RKO (cell line): ENCODE results near the gene CTXND1.

ENCODE experiments used
- DNase-seq: peaks from one replicate; pipeline ENCODE4 v3.0.0-alpha.2; 2016; ENCODE audit warnings: low spot score

Gene CTXND1

DNA sequence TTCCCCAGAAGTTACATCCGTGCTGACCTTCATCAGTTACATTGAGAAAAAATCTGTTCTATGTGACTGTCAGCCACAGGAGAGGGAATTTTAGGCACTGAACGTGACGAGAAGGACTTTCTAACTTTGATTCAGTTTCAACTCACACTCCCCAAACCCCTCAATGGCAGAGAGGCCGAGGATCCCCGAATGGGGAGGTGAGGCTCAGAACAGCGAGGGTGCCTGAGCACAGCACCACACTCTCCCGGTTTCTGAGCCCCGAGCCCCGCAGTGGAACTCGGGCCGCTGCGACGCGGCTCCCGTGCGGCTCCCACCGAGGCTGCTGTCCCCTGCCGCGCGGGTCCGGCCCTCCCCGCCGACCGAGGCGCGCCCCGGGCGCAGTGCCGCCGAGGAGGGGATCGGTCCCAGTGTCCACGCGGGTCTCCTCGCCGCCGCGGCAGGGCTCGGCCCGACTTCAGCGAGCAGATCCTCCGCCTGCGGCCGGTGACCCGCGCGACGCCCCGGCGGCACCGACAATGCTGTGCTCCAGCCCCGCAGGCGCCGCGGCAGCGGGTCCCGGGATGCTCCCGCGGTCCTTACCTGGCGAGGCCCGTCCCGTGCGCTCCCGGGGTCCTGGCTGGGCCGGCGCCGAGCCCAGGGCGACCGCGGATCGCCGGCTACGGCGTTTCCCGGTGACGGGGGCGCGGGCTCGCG lies 439 bp downstream of the CTXND1 start:
- no peak for DNase-seq

DNA sequence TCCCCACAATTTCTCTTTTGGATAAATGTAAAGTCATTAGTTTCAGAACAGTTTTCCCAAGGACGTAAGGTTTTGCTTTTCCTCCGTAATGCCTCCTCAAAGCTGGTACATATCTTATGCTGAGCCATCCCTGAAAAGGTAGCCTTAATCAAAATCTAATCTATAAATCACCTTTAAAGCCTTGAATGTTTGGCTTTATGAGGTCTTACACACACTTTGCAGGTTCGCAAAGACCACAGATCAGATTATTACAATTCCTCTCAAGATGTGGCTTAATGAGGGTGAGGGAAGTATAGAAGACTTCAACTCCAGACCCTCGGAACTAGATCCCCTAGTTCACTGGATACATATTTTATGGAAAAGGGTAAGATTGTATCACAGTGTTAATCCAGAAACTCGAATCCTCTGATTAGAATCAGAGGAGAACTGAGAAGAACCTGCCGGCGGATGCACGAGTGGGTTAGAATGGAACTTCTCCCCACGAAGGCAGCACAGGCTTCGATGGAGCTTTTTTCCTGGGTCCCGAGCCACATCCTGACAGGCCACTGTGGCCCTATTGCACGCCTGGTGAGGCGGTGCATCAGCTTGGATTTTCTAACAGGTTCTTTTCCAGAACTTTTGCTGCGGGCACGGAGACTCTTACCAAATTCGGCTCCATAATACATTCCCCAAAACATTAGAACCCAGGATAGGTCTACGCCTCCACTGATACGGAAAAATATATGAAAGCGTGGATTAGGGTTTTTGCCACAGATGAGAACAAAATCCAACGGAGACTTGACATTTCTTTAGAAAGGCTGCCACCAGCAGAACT lies 1.2 kb downstream of the CTXND1 start:
- no peak for DNase-seq

DNA sequence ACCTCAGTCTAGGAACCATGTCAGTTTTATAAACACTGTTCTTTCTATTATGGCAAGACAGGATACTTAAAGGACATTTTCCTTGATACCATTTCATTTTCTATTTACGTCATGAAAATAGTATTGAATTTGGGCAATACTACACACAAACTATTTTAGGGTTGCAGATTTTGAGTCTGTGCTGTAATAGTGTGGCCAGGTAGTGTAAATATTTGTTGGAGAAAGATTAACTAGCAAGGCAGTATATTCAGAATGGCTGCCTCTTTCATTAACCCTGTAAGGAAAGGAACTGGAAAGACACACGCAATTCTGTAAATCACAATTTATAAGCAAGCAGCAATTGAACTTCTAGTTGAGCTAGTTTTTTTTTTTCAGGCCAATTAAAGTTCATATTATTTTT lies 2.0 kb downstream of the CTXND1 start:
- no peak for DNase-seq

GRCh38 chr15:80247320-80247719 lies 4.7 kb downstream of the CTXND1 start:
- DNase-seq: no peak

DNA sequence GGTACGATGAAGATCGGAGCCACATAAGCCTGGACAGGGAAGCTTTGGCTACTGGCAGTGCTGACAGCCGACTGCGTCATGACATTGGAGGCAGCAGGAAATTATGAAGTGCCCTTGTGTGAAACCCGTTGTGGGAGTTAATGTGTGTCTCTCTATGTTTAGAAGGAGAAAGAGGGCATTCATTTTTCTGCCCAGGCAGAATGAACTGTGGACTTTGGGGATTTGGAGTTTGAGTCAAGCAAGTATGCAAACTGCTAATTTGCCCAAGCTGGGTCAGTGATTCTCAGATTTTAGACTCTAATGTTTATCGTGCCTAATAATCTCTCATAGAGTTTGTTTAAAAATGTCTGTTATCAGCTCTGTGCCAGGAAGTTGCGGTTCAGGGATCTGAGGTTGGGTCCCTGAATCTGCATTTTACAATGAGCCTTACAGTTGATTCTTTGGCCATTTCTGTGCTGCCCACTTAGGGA lies 5.6 kb downstream of the CTXND1 start:
- no peak for DNase-seq

DNA sequence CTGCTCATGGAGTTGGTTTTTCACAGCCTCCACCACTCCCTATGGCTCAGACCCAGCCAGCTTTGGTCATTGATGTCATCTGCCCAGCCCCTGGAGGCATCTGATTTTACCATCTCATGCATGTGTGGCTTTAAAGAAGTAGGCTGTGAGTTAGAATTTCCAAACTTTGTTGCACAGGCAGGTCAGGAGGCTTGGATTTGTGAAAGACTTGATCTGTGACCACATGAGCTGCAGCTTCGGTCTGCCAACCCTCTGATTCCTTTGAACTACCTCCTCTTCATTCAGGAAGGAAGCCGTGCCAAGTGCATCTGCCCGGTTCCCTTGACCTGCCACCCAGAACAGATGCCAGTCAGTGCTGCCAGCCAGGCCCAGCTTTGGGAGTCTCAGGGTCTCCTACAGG lies 9.2 kb downstream of the CTXND1 start:
- DNase-seq: no peak

GRCh38 chr15:80242132-80242769 lies 9.8 kb downstream of the CTXND1 start:
- DNase-seq: peak; percentile 45

GRCh38 chr15:80241508-80241907 lies 10.5 kb downstream of the CTXND1 start:
- DNase-seq: no peak

DNA sequence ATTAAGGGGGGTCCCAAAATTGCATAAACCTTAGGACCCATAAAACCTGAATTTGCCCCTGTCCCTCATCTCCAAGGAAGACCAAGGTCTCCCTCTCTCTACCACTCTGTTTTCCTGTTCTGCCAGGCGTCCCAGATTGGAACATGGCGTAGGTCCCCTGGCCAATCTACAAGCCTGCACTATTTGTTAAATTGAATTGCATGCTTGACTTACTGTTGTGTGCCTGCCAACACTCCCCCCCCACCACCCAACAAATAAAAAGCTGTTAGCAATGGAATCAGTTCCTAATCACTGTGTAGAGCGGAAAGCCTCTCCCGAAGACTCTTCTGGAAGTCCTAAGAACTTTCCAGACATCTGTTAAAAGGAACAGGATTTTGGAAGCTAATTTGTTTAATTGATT lies 11.7 kb downstream of the CTXND1 start:
- no peak for DNase-seq

- peak; percentile 19 for DNase-seq
Observed at GRCh38 chr15:80234883-80235282, 17.1 kb downstream of the CTXND1 start.

DNA sequence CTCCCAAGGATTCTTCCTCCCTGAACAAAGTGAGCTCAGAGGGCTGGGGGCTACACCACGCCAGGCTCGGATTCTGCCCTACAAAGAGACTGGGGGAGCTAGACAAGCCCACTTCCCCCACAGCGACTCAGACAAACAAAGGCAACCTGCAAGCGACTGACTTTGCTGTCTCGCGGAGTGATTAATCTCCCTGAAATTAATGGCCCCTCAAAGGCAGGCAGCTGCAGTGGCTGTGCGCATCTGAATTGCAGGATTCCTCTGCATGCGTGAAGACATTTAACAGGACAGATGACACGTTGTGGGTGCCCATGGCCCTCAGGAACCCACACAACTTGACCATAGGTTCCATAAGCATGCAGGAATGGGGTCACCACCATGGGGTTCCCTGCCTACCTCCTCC lies 18.4 kb downstream of the CTXND1 start:
- no peak for DNase-seq

DNA sequence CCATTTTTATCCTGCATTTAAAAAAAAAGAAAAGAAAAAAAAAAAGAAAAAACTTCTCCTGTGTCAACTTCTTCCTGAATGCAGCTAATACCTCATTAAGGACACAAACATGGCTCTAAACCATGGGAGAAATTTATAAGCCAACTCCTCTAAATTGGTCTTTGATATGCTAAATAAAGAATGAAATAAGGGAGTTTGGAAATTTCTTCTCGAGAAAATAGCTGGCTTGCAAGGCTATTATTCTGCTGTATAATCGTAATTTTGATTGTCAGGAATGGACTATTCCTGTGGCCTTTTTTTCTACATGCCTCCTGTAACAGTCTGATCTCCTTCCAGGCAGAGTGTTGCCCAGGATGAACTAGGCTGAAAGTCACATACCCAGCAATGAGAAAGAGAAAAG lies 20.6 kb downstream of the CTXND1 start:
- DNase-seq: no peak

GRCh38 chr15:80228959-80229610 lies 22.9 kb downstream of the CTXND1 start:
- peak; percentile 59 for DNase-seq

- DNase-seq: no peak
Observed at GRCh38 chr15:80219955-80220354, 32.1 kb downstream of the CTXND1 start.

DNA sequence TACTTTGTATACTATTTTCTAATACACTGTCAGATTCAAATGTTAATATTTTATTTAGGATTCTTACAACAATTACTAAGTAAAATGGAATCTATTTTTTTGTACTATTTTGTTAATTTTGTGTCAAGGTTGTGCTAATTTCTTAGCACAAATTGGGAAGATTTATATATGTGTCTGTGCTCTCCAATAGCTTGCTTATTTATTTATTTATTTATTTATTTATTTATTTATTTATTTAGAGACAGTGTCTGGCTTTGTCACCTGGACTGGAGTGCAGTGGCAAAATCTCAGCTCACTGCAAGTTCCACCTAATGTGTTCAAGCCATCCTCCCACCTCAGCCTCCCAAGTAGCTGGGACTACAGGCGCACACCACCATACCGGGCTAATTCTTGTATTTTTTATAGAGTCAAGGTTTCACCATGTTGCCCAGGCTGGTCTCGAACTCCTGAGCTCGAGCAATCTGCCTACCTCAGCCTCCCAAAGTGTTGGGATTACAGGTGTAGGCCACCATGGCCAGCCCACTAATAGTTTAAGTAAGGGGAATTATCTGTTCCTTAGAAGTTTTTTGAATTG lies 34.6 kb downstream of the CTXND1 start:
- no peak for DNase-seq

DNA sequence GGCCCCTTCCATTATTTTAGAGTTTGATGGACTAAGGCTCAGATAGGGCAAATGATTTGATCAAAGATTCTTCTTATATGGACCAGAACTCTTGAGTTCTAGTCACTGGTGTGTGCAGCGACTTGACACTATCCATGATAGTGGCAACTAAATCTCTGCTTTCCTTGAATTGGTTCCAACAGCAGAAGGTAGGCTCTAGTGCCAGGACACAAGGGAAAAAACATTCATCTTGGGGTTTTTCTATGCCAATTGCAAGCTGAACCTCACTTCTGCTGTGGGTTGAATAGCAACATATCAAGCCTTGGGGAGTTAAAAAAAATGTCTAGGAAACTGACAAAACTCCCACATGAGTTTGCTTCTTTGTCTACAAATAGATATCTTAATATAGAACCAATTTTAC lies 35.1 kb downstream of the CTXND1 start:
- DNase-seq: no peak

GRCh38 chr15:80216141-80216540 lies 35.9 kb downstream of the CTXND1 start:
- DNase-seq: no peak

DNA sequence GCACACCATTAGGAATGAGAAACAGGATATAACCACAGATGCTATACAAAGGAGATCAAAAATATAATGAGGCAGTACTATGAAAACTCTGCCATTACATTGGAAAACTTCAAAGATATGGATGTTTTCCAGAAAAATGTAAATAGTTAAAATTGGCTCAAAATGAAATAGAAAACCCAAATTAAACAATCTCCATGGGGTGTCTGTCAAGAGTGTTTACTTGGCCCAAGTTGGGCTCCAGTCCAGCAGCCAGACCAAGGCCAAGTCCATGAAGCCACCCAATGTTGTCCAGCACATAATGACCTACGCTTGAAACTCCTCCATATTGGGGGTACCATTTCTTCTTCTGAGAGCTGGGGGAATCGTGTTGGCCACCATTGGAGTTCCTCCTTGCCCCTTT lies 37.1 kb downstream of the CTXND1 start:
- DNase-seq: no peak

DNA sequence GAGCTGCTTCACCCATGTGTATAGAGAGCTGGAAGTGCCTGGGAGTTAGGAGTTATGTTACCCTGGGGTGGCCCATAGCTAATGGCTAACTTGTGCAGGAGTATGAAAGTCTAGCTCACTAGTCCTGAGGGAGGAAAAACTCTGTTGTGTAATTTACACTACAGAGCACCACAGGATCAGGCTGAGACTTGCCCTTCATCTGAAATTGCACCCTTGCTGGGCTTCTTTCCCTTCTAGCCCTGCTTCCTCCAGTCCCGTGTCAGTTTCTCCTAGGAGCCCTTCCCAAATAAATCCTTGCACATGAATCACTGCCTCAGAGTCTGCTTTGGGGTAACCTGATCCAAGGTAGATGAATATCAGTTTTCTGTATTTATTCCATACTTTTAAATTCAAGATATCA lies 40.0 kb downstream of the CTXND1 start:
- no peak for DNase-seq

- DNase-seq: no peak
Observed at GRCh38 chr15:80210611-80211573, 41.1 kb downstream of the CTXND1 start.
